OCI-LY7 (cell line): ENCODE measurements around the gene KLRF1. TPM values are rescaled to one million over a fixed set of nuclear protein-coding genes. Genes with fewer than 3 reads are reported as not detected.

ENCODE experiments used
- BruUV-seq: library from RNA; stranded (reverse); fragments of 400-500 nt; replicated peaks from 2 replicates; lab custom pipeline; 2021; lab: Mats Ljungman, UMichigan
- CTCF ChIA-PET: fragments of 300-600 bp; sonication (Branson Sonifier 250); formaldehyde crosslinking; loops from one replicate; lab custom pipeline; 2022; ENCODE audit warnings: antibody characterized with exemption; ENCODE audit not compliant: unreplicated experiment; lab: Charles Lee
- POLR2A ChIA-PET: fragments of 300-600 bp; sonication (Branson Sonifier 250); formaldehyde crosslinking; loops from one replicate; lab custom pipeline; 2022; ENCODE audit warnings: antibody characterized with exemption; lab: Charles Lee
- DNase-seq: peaks from one replicate; pipeline ENCODE4 v3.0.0-alpha.2; 2015; ENCODE audit warnings: low spot score
- H2AFZ ChIP-seq: fragments of 200-600 bp; sonication (generic), shearing (Covaris generic); 2 replicates; pipeline ENCODE4 v1.6.1; 2014; ENCODE audit warnings: mild to moderate bottlenecking, antibody characterized with exemption, low read length, moderate library complexity
- H3K27ac ChIP-seq: fragments of 200-600 bp; sonication (generic); 2 replicates; pipeline ENCODE4 v1.5.1; 2014; ENCODE audit warnings: mixed run types, low read depth, mild to moderate bottlenecking, moderate library complexity, low read length, inconsistent platforms; ENCODE audit not compliant: poor library complexity, severe bottlenecking
- H3K36me3 ChIP-seq: fragments of 200-600 bp; sonication (generic); 2 replicates; pipeline ENCODE4 v1.6.1; 2014; ENCODE audit warnings: mild to moderate bottlenecking, antibody characterized with exemption, low read length, moderate library complexity, mixed read lengths; ENCODE audit not compliant: insufficient read depth
- H3K4me1 ChIP-seq: fragments of 200-600 bp; sonication (generic); 2 replicates; pipeline ENCODE4 v1.5.1; 2014; ENCODE audit warnings: mild to moderate bottlenecking, low read length; ENCODE audit not compliant: insufficient read depth, poor library complexity, severe bottlenecking
- H3K4me2 ChIP-seq: fragments of 200-600 bp; sonication (generic); 2 replicates; pipeline ENCODE4 v1.6.1; 2014; ENCODE audit warnings: mild to moderate bottlenecking, low read length
- H3K4me3 ChIP-seq: fragments of 200-600 bp; sonication (generic); 2 replicates; pipeline ENCODE4 v1.5.1; 2014; ENCODE audit warnings: mild to moderate bottlenecking, low read depth, low read length; ENCODE audit not compliant: poor library complexity, severe bottlenecking
- H3K79me2 ChIP-seq: fragments of 200-600 bp; sonication (generic); 2 replicates; pipeline ENCODE4 v1.6.1; 2016; ENCODE audit warnings: low read depth, mild to moderate bottlenecking, low read length, moderate library complexity, mixed read lengths; ENCODE audit not compliant: insufficient read depth
- H3K9me2 ChIP-seq: fragments of 200-600 bp; sonication (generic); 2 replicates; pipeline ENCODE4 v1.6.1; 2016; ENCODE audit warnings: mild to moderate bottlenecking, low read length, mixed read lengths; ENCODE audit not compliant: insufficient read depth
- H3K9me3 ChIP-seq: fragments of 200-600 bp; sonication (generic); 2 replicates; pipeline ENCODE4 v1.6.1; 2014; ENCODE audit warnings: mild to moderate bottlenecking, mixed run types, low read length, mixed read lengths
- H4K20me1 ChIP-seq: fragments of 200-600 bp; sonication (generic); 2 replicates; pipeline ENCODE4 v1.6.1; 2014; ENCODE audit warnings: mild to moderate bottlenecking, antibody characterized with exemption, low read length, moderate library complexity, mixed read lengths; ENCODE audit not compliant: insufficient read depth
- CTCF ChIP-seq: fragments of 200-600 bp; sonication (generic); conservative IDR thresholded peaks from 2 replicates; pipeline ENCODE4 v1.5.1; 2014; ENCODE audit warnings: mild to moderate bottlenecking, antibody characterized with exemption, low read length, moderate library complexity, mixed read lengths
- EZH2phosphoT487 ChIP-seq: fragments of 200-600 bp; sonication (generic); IDR thresholded peaks from 2 replicates; pipeline ENCODE4 v1.6.1; 2018; ENCODE audit warnings: low read depth, borderline replicate concordance, mild to moderate bottlenecking, mixed run types, antibody characterized with exemption, low read length, moderate library complexity, mixed read lengths
- intact Hi-C: fragments of 100-400 bp; cut with micrococcal nuclease; formaldehyde crosslinking; loops from one replicate; pipeline ENCODE4 v1.10.0; 2022; ENCODE audit not compliant: unreplicated experiment
- total RNA-seq, 2 experiments: library from RNA; depleted of rRNA in 1 of 2; stranded (reverse); fragments of >200 nt in 1 of 2; shearing (Covaris generic) in 1 of 2; gene quantifications; 2 replicates each; pipeline ENCODE4 v1.2.3, GENCODE V29; 2014 to 2022

KLRF1 gene
- total RNA-seq, 2 experiments from 2014 or later: not detected

GRCh38 chr12:9797722-9798619, 29.3 kb upstream of the KLRF1 start:
- DNase-seq: peak; percentile 90
- ChIA-PET CTCF (interaction anchor here (0.5 to 6.9 kb wide), 7 partner anchors 10 to 55 kb away, joined by 3 to 65 read pairs (median 4); partner anchors contain the start of gene CD69), POLR2A (interaction anchor here (0.7 to 4.7 kb wide), 9 partner anchors 38 to 164 kb away, joined by 3 to 25 read pairs (median 5); partner anchors contain the start of gene CD69)
- Histone ChIP-seq H3K79me2 (no peaks in the 10 kb centered on the region), H3K9me2 (no peaks in the 10 kb centered on the region), H3K4me1 (peaks cover 26% of the 10 kb centered on the region), H3K9me3 (no peaks in the 10 kb centered on the region), H3K4me2 (no peak overlapping the region), H3K27ac (no peak overlapping the region), H4K20me1 (no peaks in the 10 kb centered on the region), H3K4me3 (no peak overlapping the region), H2AFZ (no peak overlapping the region), H3K36me3 (no peaks in the 10 kb centered on the region)
- TF ChIP-seq CTCF (peak; percentile 91), EZH2phosphoT487 (no peak)
- intact Hi-C loops: loop anchor here (1.0 to 10.0 kb wide), 5 partner anchors 39 to 473 kb away; no protein-coding TSS in a partner anchor
- no TSS peak for BruUV-seq

GRCh38 chr12:9799961-9800360, 27.3 kb upstream of the KLRF1 start:
- Histone ChIP-seq H4K20me1 (no peaks in the 10 kb centered on the region), H3K9me2 (no peaks in the 10 kb centered on the region), H3K4me1 (peaks cover 8% of the 10 kb centered on the region), H2AFZ (no peak overlapping the region), H3K4me3 (no peak overlapping the region), H3K9me3 (no peaks in the 10 kb centered on the region), H3K36me3 (no peaks in the 10 kb centered on the region), H3K27ac (no peak overlapping the region), H3K79me2 (no peaks in the 10 kb centered on the region), H3K4me2 (no peak overlapping the region)
- ChIA-PET CTCF (interaction anchor here (0.8 to 6.9 kb wide), 3 partner anchors 50 to 72 kb away, joined by 3 to 65 read pairs (median 4); no protein-coding TSS in a partner anchor), POLR2A (interaction anchor here (0.7 to 2.2 kb wide), 6 partner anchors 8 to 249 kb away, joined by 3 to 7 read pairs (median 5); no protein-coding TSS in a partner anchor)
- BruUV-seq: no TSS peak
- DNase-seq: no peak
- intact Hi-C loops: loop anchor here (2.0 to 10.0 kb wide), 3 partner anchors 41 to 475 kb away; no protein-coding TSS in a partner anchor
- TF ChIP-seq CTCF: no peak
- TF ChIP-seq EZH2phosphoT487: no peak
